Fibroblast of lung (primary cell): ENCODE data around the gene MRE11. TPM values are rescaled to one million over a fixed set of nuclear protein-coding genes. Genes with fewer than 3 reads are reported as not detected.
A peak's percentile ranks its signal among the peaks of the same experiment; 100 is the strongest.

Experiments used
- DNase-seq, 2 donors: peaks; one replicate each; pipeline versions ENCODE4 v3.0.0 to v3.0.0-alpha.2; 2010; ENCODE audit warnings: low read depth in 2 of 2
- H2AFZ ChIP-seq: 2 replicates; pipeline ENCODE4 v1.5.1; 2012; ENCODE audit warnings: low read length, control low read depth, inconsistent platforms
- H3K27ac ChIP-seq: 2 replicates; pipeline ENCODE4 v1.5.1; 2011; ENCODE audit warnings: low read length, control low read depth; ENCODE audit not compliant: insufficient read depth
- H3K27me3 ChIP-seq: 2 replicates; pipeline ENCODE4 v1.5.1; 2011; ENCODE audit warnings: mild to moderate bottlenecking, low read length; ENCODE audit not compliant: control insufficient read depth, insufficient read depth
- H3K36me3 ChIP-seq: 2 replicates; pipeline ENCODE4 v1.5.1; 2011; ENCODE audit warnings: low read length; ENCODE audit not compliant: control insufficient read depth, insufficient read depth
- H3K4me1 ChIP-seq: 2 replicates; pipeline ENCODE4 v1.5.1; 2011; ENCODE audit warnings: low read length; ENCODE audit not compliant: control insufficient read depth, insufficient read depth; ENCODE audit errors: extremely low read depth
- H3K4me2 ChIP-seq: 2 replicates; pipeline ENCODE4 v1.5.1; 2011; ENCODE audit warnings: low read length, control low read depth; ENCODE audit not compliant: insufficient read depth; ENCODE audit errors: extremely low read depth
- H3K4me3 ChIP-seq, 4 experiments: fragments of 200-600 bp in 1 of 4; sonication (generic) in 1 of 4; replicated peaks in 1 of 4; 2 replicates each; pipeline ENCODE4 v1.5.1; 2011 to 2016; ENCODE audit warnings: low read length in 4 of 4, low read depth in 3 of 4, mild to moderate bottlenecking in 3 of 4, control low read depth in 2 of 4, inconsistent platforms in 1 of 4, mixed read lengths in 1 of 4; ENCODE audit not compliant: insufficient read depth in 1 of 4; ENCODE audit errors: control extremely low read depth in 1 of 4
- H3K79me2 ChIP-seq: 2 replicates; pipeline ENCODE4 v1.5.1; 2012; ENCODE audit warnings: mild to moderate bottlenecking, low read length, inconsistent platforms; ENCODE audit not compliant: control insufficient read depth, insufficient read depth
- H3K9ac ChIP-seq: 2 replicates; pipeline ENCODE4 v1.5.1; 2011; ENCODE audit warnings: mild to moderate bottlenecking, low read length, control low read depth; ENCODE audit not compliant: insufficient read depth
- H3K9me3 ChIP-seq: 2 replicates; pipeline ENCODE4 v1.5.1; 2012; ENCODE audit warnings: low read depth, low read length; ENCODE audit not compliant: control insufficient read depth, insufficient read depth
- H4K20me1 ChIP-seq: 2 replicates; pipeline ENCODE4 v1.5.1; 2011; ENCODE audit warnings: low read length; ENCODE audit not compliant: control insufficient read depth, insufficient read depth; ENCODE audit errors: extremely low read depth
- EZH2 ChIP-seq: IDR thresholded peaks from 2 replicates; pipeline ENCODE4 v1.5.1; 2012; ENCODE audit warnings: low read length, control low read depth, mild to moderate bottlenecking; ENCODE audit errors: missing control alignments
- polyA plus RNA-seq, 2 donors: library from polyadenylated mRNA; depleted of rRNA in 1 of 2; stranded (reverse) in 1 of 2; unstranded in 1 of 2; fragments of >200 nt; gene quantifications; 2 replicates each; pipeline ENCODE4 v1.2.1, GENCODE V29; 2011 to 2012; ENCODE audit warnings: missing spikeins in 1 of 2
- total RNA-seq: library from RNA; depleted of rRNA; stranded (reverse); fragments of >200 nt; gene quantifications from 2 replicates; pipeline ENCODE4 v1.2.1, GENCODE V29; 2014
- TF ChIP-seq, protein P1 (sequence below), 2 donors: IDR thresholded peaks in 1 of 2; conservative IDR thresholded peaks in 1 of 2; 1 replicate in 1 of 2; 2 replicates in 1 of 2; pipeline ENCODE4 v1.5.1; 2011 to 2012; ENCODE audit warnings: low read length in 2 of 2, control low read depth in 1 of 2, inconsistent platforms in 1 of 2, low read depth in 1 of 2, mild to moderate bottlenecking in 1 of 2

Gene MRE11
- total and polyA plus RNA-seq, 2 donors (not counting 1 experiment from before 2014, with no cell fraction given) = 6.9 to 7.4 TPM

DNA sequence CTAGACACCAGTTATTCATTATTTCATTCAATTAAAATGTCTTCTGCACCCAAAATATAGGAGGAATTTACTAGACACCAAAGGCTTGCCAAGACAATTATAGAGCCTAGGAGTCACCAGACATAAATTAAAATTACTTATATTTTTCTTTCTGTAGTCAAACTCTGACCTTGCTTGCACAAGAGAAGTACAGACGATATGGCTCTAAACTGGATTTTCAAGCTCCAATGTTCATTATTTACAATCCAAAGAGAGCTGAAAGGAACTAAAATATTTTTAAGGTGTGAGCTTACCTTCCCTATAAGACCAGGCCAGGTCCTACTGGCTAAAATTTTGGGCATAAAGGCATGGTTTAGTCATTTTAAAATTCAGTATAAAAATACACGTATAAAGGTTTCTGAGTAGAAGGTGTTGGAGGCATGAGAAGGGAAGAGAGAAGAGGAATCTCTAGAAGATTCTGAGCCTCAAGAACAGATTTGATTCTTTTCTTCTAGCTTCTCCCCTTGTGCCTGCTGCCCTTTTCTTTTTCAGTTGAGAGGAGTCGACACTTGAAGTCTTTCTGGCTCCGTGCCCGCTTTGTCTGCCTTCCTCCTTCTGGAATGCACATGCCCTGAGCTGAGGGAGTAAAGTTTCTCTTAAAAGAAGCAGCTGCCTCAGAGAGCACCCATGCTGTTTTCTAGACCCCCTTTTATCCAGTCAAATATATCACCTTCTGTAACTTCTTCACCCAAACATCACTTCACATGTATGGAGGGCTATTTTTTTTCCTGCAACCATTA, 32.1 kb upstream of the MRE11 start:
- DNase-seq = peak; percentile 62 to 79
- Histone ChIP-seq H3K4me2 (no peak overlapping the region), H3K79me2 (no peaks in the 10 kb centered on the region), H3K9ac (no peak overlapping the region), H2AFZ (no peak overlapping the region), H3K4me3 (no peak overlapping the region), H3K27me3 (no peaks in the 10 kb centered on the region), H3K27ac (no peak overlapping the region), H3K9me3 (no peaks in the 10 kb centered on the region), H3K4me1 (no peaks in the 10 kb centered on the region), H4K20me1 (no peaks in the 10 kb centered on the region), H3K36me3 (no peaks in the 10 kb centered on the region)
- TF ChIP-seq EZH2 = no peak

DNA sequence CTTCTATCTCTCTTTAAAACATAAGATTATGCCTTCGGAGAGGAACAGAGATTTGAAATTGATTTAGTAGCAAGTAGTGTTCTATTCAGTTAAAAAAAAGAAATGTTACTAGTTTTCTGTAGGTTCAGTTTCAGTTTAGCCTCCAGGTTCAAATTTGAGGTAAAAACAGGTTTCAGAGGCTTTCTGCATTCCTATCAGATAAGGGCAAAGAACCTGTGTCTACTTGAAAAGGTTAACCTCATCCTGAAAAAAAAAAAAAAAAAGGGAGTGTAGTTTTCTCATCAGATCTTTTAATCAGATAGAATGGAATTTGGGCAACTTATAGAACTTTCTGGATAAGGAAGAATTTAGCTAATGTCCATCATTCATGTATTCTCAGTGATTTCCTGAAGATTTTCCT, 30.7 kb upstream of the MRE11 start:
- no peak for TF ChIP-seq EZH2
- TF ChIP-seq, protein P1, sequence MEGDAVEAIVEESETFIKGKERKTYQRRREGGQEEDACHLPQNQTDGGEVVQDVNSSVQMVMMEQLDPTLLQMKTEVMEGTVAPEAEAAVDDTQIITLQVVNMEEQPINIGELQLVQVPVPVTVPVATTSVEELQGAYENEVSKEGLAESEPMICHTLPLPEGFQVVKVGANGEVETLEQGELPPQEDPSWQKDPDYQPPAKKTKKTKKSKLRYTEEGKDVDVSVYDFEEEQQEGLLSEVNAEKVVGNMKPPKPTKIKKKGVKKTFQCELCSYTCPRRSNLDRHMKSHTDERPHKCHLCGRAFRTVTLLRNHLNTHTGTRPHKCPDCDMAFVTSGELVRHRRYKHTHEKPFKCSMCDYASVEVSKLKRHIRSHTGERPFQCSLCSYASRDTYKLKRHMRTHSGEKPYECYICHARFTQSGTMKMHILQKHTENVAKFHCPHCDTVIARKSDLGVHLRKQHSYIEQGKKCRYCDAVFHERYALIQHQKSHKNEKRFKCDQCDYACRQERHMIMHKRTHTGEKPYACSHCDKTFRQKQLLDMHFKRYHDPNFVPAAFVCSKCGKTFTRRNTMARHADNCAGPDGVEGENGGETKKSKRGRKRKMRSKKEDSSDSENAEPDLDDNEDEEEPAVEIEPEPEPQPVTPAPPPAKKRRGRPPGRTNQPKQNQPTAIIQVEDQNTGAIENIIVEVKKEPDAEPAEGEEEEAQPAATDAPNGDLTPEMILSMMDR (conservative IDR thresholded peaks at IDR 0.05 in 1 of 2, IDR thresholded peaks at IDR 0.05 in 1 of 2; ENCODE audit: low read depth in 1 of 2, low read length in 2 of 2) = no peak
- H3K4me2 ChIP-seq = no peak overlapping the region
- H3K79me2 ChIP-seq = no peaks in the 10 kb centered on the region
- H4K20me1 ChIP-seq = no peaks in the 10 kb centered on the region
- no peaks in the 10 kb centered on the region for H3K9me3 ChIP-seq
- H3K27ac ChIP-seq = no peak overlapping the region
- no peak for DNase-seq
- no peaks in the 10 kb centered on the region for H3K4me1 ChIP-seq
- H3K4me3 ChIP-seq = no peak overlapping the region
- H3K27me3 ChIP-seq = no peaks in the 10 kb centered on the region
- H2AFZ ChIP-seq = no peak overlapping the region
- H3K9ac ChIP-seq = no peak overlapping the region
- no peaks in the 10 kb centered on the region for H3K36me3 ChIP-seq

DNA sequence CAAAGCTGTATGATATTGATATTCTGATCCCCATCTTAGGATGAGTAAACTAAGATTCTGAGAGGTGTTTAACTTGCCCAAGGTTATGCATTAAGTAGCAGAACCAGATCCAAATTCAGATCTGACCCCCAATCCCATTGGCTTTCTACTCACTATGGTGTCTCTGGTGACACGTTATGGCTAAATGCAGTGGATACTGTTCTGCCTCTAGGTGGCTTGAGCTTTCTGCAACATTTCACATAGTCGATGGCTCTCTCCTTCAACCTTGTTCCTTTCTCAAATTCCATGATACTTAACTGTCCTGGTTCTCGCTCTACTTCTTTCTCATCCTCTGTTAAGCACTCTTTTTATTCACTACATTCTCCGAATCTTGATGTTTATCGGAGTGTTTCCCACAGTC, 28.0 kb upstream of the MRE11 start:
- Histone ChIP-seq H2AFZ (no peak overlapping the region), H3K9ac (no peak overlapping the region), H3K79me2 (no peaks in the 10 kb centered on the region), H4K20me1 (no peaks in the 10 kb centered on the region), H3K4me2 (no peak overlapping the region), H3K4me1 (no peaks in the 10 kb centered on the region), H3K27me3 (no peaks in the 10 kb centered on the region), H3K36me3 (no peaks in the 10 kb centered on the region), H3K27ac (no peak overlapping the region), H3K9me3 (no peaks in the 10 kb centered on the region), H3K4me3 (no peak overlapping the region)
- DNase-seq = peak in 1 of 2 donors; percentile 24
- no peak for TF ChIP-seq EZH2
- TF ChIP-seq, protein P1 (conservative IDR thresholded peaks at IDR 0.05 in 1 of 2, IDR thresholded peaks at IDR 0.05 in 1 of 2; ENCODE audit: low read depth in 1 of 2, low read length in 2 of 2) = peak; percentile 40 to 57
